ENCODE measurements around the gene PSORS1C2. TPM values are rescaled to one million over a fixed set of nuclear protein-coding genes. Genes with fewer than 3 reads are reported as not detected.

Gene PSORS1C2
- 0.31 and 0.33 TPM in 2 replicates for total RNA-seq (2021)
- long read RNA-seq: 0 reads

DNA sequence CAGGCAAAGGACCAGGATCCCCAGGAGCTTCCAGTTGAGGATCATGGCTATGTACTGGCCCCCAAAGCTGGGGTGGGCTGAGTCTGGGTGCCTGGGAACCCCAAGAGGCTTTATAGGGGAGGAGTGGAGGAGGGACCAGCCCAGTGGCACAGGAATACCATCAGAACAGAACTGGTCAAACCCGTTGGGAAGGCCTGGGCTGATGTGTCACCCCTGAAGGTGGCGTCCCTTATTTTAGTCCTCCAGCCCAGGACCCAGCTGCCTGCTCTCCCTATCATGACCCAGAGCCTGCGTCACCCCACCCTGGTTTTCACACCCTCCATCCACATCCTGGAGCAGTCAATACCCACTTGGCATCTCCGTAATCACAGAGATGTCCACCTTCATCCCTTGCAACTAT lies at the start of gene PSORS1C2:
Gene PSORS1C2, minus strand, starts transcription at position 85 of the 400 bp plus-strand sequence. Its CDS starts 40 bp downstream, at position 45.
- H2BK120ac ChIP-seq (ENCODE audit: low read depth, low read length, poor library complexity, severe bottlenecking): no peak within 1 kb of the TSS
- H3K4me2 ChIP-seq (ENCODE audit: insufficient read depth, insufficient read length, low read length): no peak within 1 kb of the TSS
- H3K18ac ChIP-seq (ENCODE audit: insufficient read length, low read depth, low read length): peak within 1 kb of the TSS; percentile 15
- no peak within 1 kb of the TSS for H3K23ac ChIP-seq (ENCODE audit: insufficient read length, low read depth, low read length)
- no peak within 1 kb of the TSS for H2BK20ac ChIP-seq (ENCODE audit: low read depth, low read length, poor library complexity, severe bottlenecking)
- H3K56ac ChIP-seq (ENCODE audit: insufficient read length, low read depth, low read length): no peak within 1 kb of the TSS
- H3K27ac Mint-ChIP-seq: peak within 1 kb of the TSS; percentile 48 to 90 (median 53); a peak in 5 of 7 replicates
- no peak for DNase-seq
- no peak within 1 kb of the TSS for H2BK12ac ChIP-seq (ENCODE audit: insufficient read length, low read depth, low read length)
- H2AK5ac ChIP-seq (ENCODE audit: insufficient read length, low read length): no peak within 1 kb of the TSS
- H3K9me3 ChIP-seq (ENCODE audit: control insufficient read depth, low read depth, low read length): no peaks in the 10 kb centered on the region
- H3K79me1 ChIP-seq (ENCODE audit: insufficient read depth, low read depth, low read length, poor library complexity, severe bottlenecking): no peaks in the 10 kb centered on the region
- no peak within 1 kb of the TSS for H3K14ac ChIP-seq (ENCODE audit: insufficient read depth, low read length)
- TF ChIP-seq, protein P1, sequence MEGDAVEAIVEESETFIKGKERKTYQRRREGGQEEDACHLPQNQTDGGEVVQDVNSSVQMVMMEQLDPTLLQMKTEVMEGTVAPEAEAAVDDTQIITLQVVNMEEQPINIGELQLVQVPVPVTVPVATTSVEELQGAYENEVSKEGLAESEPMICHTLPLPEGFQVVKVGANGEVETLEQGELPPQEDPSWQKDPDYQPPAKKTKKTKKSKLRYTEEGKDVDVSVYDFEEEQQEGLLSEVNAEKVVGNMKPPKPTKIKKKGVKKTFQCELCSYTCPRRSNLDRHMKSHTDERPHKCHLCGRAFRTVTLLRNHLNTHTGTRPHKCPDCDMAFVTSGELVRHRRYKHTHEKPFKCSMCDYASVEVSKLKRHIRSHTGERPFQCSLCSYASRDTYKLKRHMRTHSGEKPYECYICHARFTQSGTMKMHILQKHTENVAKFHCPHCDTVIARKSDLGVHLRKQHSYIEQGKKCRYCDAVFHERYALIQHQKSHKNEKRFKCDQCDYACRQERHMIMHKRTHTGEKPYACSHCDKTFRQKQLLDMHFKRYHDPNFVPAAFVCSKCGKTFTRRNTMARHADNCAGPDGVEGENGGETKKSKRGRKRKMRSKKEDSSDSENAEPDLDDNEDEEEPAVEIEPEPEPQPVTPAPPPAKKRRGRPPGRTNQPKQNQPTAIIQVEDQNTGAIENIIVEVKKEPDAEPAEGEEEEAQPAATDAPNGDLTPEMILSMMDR (conservative IDR thresholded peaks at IDR 0.05): no peak
- H3K27ac ChIP-seq (ENCODE audit: insufficient read length, low read depth, low read length): no peak within 1 kb of the TSS
- no peaks in the 10 kb centered on the region for H3K23me2 ChIP-seq (ENCODE audit: insufficient read length, low read depth, low read length, poor library complexity, severe bottlenecking)
- no peaks in the 10 kb centered on the region for H4K20me1 ChIP-seq (ENCODE audit: control insufficient read depth, insufficient read depth, insufficient read length)
- no peak within 1 kb of the TSS for H4K8ac ChIP-seq (replicated peaks; ENCODE audit: insufficient read length, low read depth, low read length)
- H3K36me3 Mint-ChIP-seq (ENCODE audit: insufficient read depth in 1 of 3, low read depth in 3 of 3): peaks cover 7 to 18% (median 17%) of the 10 kb centered on the region in 3 experiments; a peak in 6 of 7 replicates
- no peak within 1 kb of the TSS for H4K91ac ChIP-seq (ENCODE audit: insufficient read length, low read depth, low read length)
- peaks cover 43 to 49% of the 10 kb centered on the region in 2 experiments for H3K4me1 Mint-ChIP-seq
- no peak within 1 kb of the TSS for H3K9ac ChIP-seq (ENCODE audit: extremely low read depth, insufficient read length, low read length)
- no peak within 1 kb of the TSS for H2BK5ac ChIP-seq (ENCODE audit: insufficient read length, low read length)
- WGBS (ENCODE audit: extremely low coverage, insufficient read length, low lambda C conversion rate): no CpG with 5 or more reads among the region's 4 CpGs
- H3K79me2 ChIP-seq (ENCODE audit: insufficient read depth, low read length): no peaks in the 10 kb centered on the region
- peaks cover 7% of the 10 kb centered on the region; the same call in 1 of the 2 replicates for H3K4me1 ChIP-seq (ENCODE audit: insufficient read depth, low read length)
- H3K9me3 Mint-ChIP-seq: no peaks in the 10 kb centered on the region; a peak in 1 of 5 replicates
- no peak within 1 kb of the TSS for H3K4ac ChIP-seq (ENCODE audit: low read depth, low read length)
- H3T11ph ChIP-seq (ENCODE audit: low read length): no peak within 1 kb of the TSS
- no peak within 1 kb of the TSS for H4K5ac ChIP-seq (ENCODE audit: insufficient read length, low read depth, low read length)
- H3K4me3 Mint-ChIP-seq: peak within 1 kb of the TSS in 1 of 2 experiments; percentile 50; a peak in 3 of 5 replicates
- H3K27me3 Mint-ChIP-seq (ENCODE audit: low read depth): no peaks in the 10 kb centered on the region; the same call in none of the 2 replicates
- no peaks in the 10 kb centered on the region for H3K27me3 ChIP-seq (ENCODE audit: insufficient read depth, low read length)
- H2AFZ ChIP-seq (ENCODE audit: low read length): no peak within 1 kb of the TSS
- no peak within 1 kb of the TSS for H2BK15ac ChIP-seq (ENCODE audit: low read depth, low read length)
